Measurements from ENCODE around the gene IFT122. TPM values are rescaled to one million over a fixed set of nuclear protein-coding genes. Genes with fewer than 3 reads are reported as not detected.

Gene IFT122
- total and polyA plus RNA-seq, 2 experiments from 2014 or later: 10.2 to 38.8 TPM

GRCh38 chr3:129442947-129443346 is 2.9 kb downstream of the IFT122 start (continued):
- no peak for TF ChIP-seq REST (IDR thresholded peaks at IDR 0.05; ENCODE audit: unreplicated experiment)

GRCh38 chr3:129445471-129445870 is 5.4 kb downstream of the IFT122 start:
- no peak overlapping the region for H3K27ac ChIP-seq (ENCODE audit: low read depth)
- no peak for ATAC-seq
- TF ChIP-seq ZNF331 (CRISPR knock-in tag; IDR thresholded peaks at IDR 0.05; ENCODE audit: low read depth) (no peak), ZNF114 (CRISPR knock-in tag; IDR thresholded peaks at IDR 0.05) (no peak), CREB1 (CRISPR knock-in tag; IDR thresholded peaks at IDR 0.05; ENCODE audit: low read depth) (no peak), NANOG (IDR thresholded peaks at IDR 0.05; ENCODE audit: borderline replicate concordance) (no peak), ZNF462 (CRISPR knock-in tag; IDR thresholded peaks at IDR 0.05) (no peak), STAT1 (IDR thresholded peaks at IDR 0.05; ENCODE audit: unreplicated experiment) (no peak), CTCF (conservative IDR thresholded peaks at IDR 0.05; ENCODE audit: low read depth in 2 of 2) (no peak), REST (IDR thresholded peaks at IDR 0.05; ENCODE audit: unreplicated experiment) (no peak), EZH2 (IDR thresholded peaks at IDR 0.05; ENCODE audit: low read depth, unreplicated experiment) (no peak), JUNB (IDR thresholded peaks at IDR 0.05; ENCODE audit: unreplicated experiment) (no peak)

More at GRCh38 chr3:129445471-129445870, 5.4 kb downstream of the IFT122 start:
- Histone ChIP-seq H3K27me3 (ENCODE audit: insufficient read depth) (no peaks in the 10 kb centered on the region), H3K4me2 (no peak overlapping the region), H3K36me3 (ENCODE audit: insufficient read depth) (no peaks in the 10 kb centered on the region), H3K9me2 (ENCODE audit: insufficient read depth) (no peaks in the 10 kb centered on the region), H2AFZ (no peak overlapping the region), H4K20me1 (replicated peaks; ENCODE audit: insufficient read depth) (no peaks in the 10 kb centered on the region), H3K79me2 (replicated peaks; ENCODE audit: insufficient read depth) (peaks cover 31% of the 10 kb centered on the region), H3K4me1 (ENCODE audit: insufficient read depth) (peaks cover 45% of the 10 kb centered on the region), H3F3A (replicated peaks; ENCODE audit: low read depth) (no peaks in the 10 kb centered on the region), H3K4me3 (no peak overlapping the region)
- Mint-ChIP-seq H3K4me1 (peaks cover 59% of the 10 kb centered on the region), H3K4me3 (no peak overlapping the region), H3K9me3 (no peaks in the 10 kb centered on the region), H3K27me3 (ENCODE audit: insufficient read depth, low read depth, poor library complexity) (no peaks in the 10 kb centered on the region), H3K36me3 (ENCODE audit: low read depth) (peaks cover 3% of the 10 kb centered on the region; the same call in 1 of the 3 replicates), H3K27ac (no peak overlapping the region)
- DNase-seq (ENCODE audit: low spot score): no peak
